Measurements from ENCODE around the gene MCC.

MCC gene

GRCh38 chr5:112977440-112977861, 510.8 kb downstream of the MCC start:
- no peaks in the 10 kb centered on the region for H3K27me3 ChIP-seq (ENCODE audit: insufficient read depth, poor library complexity, severe bottlenecking)
- peak overlapping the region; percentile 79 for H3K4me3 ChIP-seq (replicated peaks; ENCODE audit: insufficient read depth, low read length)
- no peak for TF ChIP-seq SPI1 (IDR thresholded peaks at IDR 0.05; ENCODE audit: borderline replicate concordance, low read depth)
- TF ChIP-seq, protein P1, sequence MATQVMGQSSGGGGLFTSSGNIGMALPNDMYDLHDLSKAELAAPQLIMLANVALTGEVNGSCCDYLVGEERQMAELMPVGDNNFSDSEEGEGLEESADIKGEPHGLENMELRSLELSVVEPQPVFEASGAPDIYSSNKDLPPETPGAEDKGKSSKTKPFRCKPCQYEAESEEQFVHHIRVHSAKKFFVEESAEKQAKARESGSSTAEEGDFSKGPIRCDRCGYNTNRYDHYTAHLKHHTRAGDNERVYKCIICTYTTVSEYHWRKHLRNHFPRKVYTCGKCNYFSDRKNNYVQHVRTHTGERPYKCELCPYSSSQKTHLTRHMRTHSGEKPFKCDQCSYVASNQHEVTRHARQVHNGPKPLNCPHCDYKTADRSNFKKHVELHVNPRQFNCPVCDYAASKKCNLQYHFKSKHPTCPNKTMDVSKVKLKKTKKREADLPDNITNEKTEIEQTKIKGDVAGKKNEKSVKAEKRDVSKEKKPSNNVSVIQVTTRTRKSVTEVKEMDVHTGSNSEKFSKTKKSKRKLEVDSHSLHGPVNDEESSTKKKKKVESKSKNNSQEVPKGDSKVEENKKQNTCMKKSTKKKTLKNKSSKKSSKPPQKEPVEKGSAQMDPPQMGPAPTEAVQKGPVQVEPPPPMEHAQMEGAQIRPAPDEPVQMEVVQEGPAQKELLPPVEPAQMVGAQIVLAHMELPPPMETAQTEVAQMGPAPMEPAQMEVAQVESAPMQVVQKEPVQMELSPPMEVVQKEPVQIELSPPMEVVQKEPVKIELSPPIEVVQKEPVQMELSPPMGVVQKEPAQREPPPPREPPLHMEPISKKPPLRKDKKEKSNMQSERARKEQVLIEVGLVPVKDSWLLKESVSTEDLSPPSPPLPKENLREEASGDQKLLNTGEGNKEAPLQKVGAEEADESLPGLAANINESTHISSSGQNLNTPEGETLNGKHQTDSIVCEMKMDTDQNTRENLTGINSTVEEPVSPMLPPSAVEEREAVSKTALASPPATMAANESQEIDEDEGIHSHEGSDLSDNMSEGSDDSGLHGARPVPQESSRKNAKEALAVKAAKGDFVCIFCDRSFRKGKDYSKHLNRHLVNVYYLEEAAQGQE (IDR thresholded peaks at IDR 0.05; ENCODE audit: insufficient replicate concordance, low read depth): no peak
- TF ChIP-seq GABPA (IDR thresholded peaks at IDR 0.05; ENCODE audit: low read depth): no peak
- no peak for TF ChIP-seq CTCF (IDR thresholded peaks at IDR 0.05; ENCODE audit: insufficient read depth, low read length)
- TF ChIP-seq POLR2AphosphoS5 (IDR thresholded peaks at IDR 0.05; ENCODE audit: low read depth): no peak
- no peak for DNase-seq (ENCODE audit: low read depth in 1 of 2, low spot score in 1 of 2)
- H3K27ac ChIP-seq (replicated peaks): peak overlapping the region; percentile 90

GRCh38 chr5:112976432-112977309, 511.6 kb downstream of the MCC start, which contains the start of gene DCP2:
TSS of gene DCP2 (plus strand) at chr5:112976798. CDS start at chr5:112976934, 136 bp downstream.
- TF ChIP-seq CTCF (IDR thresholded peaks at IDR 0.05; ENCODE audit: insufficient read depth, low read length): no peak
- peak; percentile 19; the same call in 1 of the 2 replicates for TF ChIP-seq POLR2AphosphoS5 (IDR thresholded peaks at IDR 0.05; ENCODE audit: low read depth)
- peak; percentile 53; the same call in 1 of the 2 replicates for TF ChIP-seq SPI1 (IDR thresholded peaks at IDR 0.05; ENCODE audit: borderline replicate concordance, low read depth)
- H3K4me3 ChIP-seq (replicated peaks; ENCODE audit: insufficient read depth, low read length): peak within 1 kb of the TSS; percentile 79
- H3K27ac ChIP-seq (replicated peaks): peak within 1 kb of the TSS; percentile 90
- H3K27me3 ChIP-seq (ENCODE audit: insufficient read depth, poor library complexity, severe bottlenecking): no peaks in the 10 kb centered on the region
- peak; percentile 91 for DNase-seq (ENCODE audit: low read depth in 1 of 2, low spot score in 1 of 2)

DNA sequence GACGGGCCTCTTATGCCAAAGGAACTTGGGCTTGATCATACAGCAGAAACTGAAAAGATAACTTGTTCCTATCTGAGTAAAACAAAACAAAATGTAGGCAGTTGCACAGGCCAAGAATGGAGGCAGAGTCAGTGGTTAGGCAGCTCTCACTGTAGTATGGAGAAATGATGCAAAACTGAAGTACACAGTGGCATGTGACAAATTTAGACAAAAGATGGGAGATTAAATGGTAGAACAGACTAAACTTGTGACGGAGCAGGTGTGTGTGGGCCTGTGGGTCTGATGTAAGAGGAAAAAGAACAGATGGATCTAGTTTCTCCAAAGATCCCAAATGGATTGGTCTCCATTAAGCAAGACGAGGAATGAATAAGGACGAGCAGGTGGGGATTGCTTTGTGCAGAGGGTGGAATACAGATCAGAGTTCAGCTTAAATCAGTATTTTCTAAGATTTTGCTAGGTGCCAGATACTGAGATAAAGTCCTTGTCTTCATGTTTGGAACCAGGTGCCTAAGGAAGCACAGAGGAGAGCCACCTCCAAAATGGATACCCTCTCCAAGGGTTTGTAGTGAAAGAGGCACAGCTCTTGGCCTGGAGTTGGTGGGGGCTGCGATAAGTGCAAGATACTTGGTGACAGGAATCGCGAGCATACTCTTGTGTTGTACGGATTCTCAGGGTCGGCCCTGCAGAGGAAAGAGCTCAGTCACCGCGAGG, 512.4 kb downstream of the MCC start:
- no peak for TF ChIP-seq SPI1 (IDR thresholded peaks at IDR 0.05; ENCODE audit: borderline replicate concordance, low read depth)
- TF ChIP-seq CTCF (IDR thresholded peaks at IDR 0.05; ENCODE audit: insufficient read depth, low read length): no peak
- no peak for TF ChIP-seq GABPA (IDR thresholded peaks at IDR 0.05; ENCODE audit: low read depth)
- TF ChIP-seq POLR2AphosphoS5 (IDR thresholded peaks at IDR 0.05; ENCODE audit: low read depth): no peak
- TF ChIP-seq, protein P1 (IDR thresholded peaks at IDR 0.05; ENCODE audit: insufficient replicate concordance, low read depth): no peak

More for the DNA sequence above, 512.4 kb downstream of the MCC start:
- no peak for DNase-seq (ENCODE audit: low read depth in 1 of 2, low spot score in 1 of 2)
- Histone ChIP-seq H3K27ac (replicated peaks) (peak overlapping the region; percentile 90), H3K4me3 (replicated peaks; ENCODE audit: insufficient read depth, low read length) (peak overlapping the region; percentile 45), H3K27me3 (ENCODE audit: insufficient read depth, poor library complexity, severe bottlenecking) (no peaks in the 10 kb centered on the region)
